ENCODE results near the gene MYLK. TPM values are rescaled to one million over a fixed set of nuclear protein-coding genes. Genes with fewer than 3 reads are reported as not detected.

Gene MYLK
- total RNA-seq, 1 donor from 2014 or later: 50.5 TPM

- no peak overlapping the region for H3K4me3 Mint-ChIP-seq (ENCODE audit: unreplicated experiment)
- peaks cover 38% of the 10 kb centered on the region for H3K4me1 Mint-ChIP-seq (ENCODE audit: low read depth, unreplicated experiment)
- Histone ChIP-seq H3K79me2 (ENCODE audit: insufficient read depth, low read length) (no peaks in the 10 kb centered on the region), H2AFZ (ENCODE audit: low read depth, low read length) (no peak overlapping the region), H3K4me2 (ENCODE audit: low read length) (peak overlapping the region; percentile 69), H3K36me3 (ENCODE audit: insufficient read depth, low read length) (no peaks in the 10 kb centered on the region), H3K27me3 (ENCODE audit: insufficient read depth, low read length) (no peaks in the 10 kb centered on the region), H3K9me3 (ENCODE audit: insufficient read depth, low read depth, low read length) (no peaks in the 10 kb centered on the region), H4K20me1 (ENCODE audit: insufficient read depth, low read length) (no peaks in the 10 kb centered on the region), H3K9ac (ENCODE audit: low read length) (peak overlapping the region; percentile 44), H3K4me3 (ENCODE audit: insufficient read depth, low read depth, low read length) (no peak overlapping the region), H3K27ac (ENCODE audit: low read depth, low read length) (peak overlapping the region; percentile 81), H3K4me1 (ENCODE audit: insufficient read depth, low read length) (peaks cover 26% of the 10 kb centered on the region)
- H3K9me3 Mint-ChIP-seq (ENCODE audit: unreplicated experiment): no peaks in the 10 kb centered on the region
- TF ChIP-seq CTCF (IDR thresholded peaks at IDR 0.05; ENCODE audit: insufficient read depth, low read depth, low read length) (no peak), EZH2 (IDR thresholded peaks at IDR 0.05; ENCODE audit: insufficient read depth, low read length) (no peak)
- H3K27ac Mint-ChIP-seq (ENCODE audit: unreplicated experiment): peak overlapping the region; percentile 93
- peaks cover 3% of the 10 kb centered on the region for H3K27me3 Mint-ChIP-seq (ENCODE audit: low read depth, unreplicated experiment)
- FAIRE-seq: peak; percentile 99
- peaks cover 14% of the 10 kb centered on the region for H3K36me3 Mint-ChIP-seq (ENCODE audit: low read depth, unreplicated experiment)
- peak; percentile 94 for DNase-seq (ENCODE audit: low read depth)
These were observed 133.3 kb downstream of the MYLK start for GRCh38 chr3:123750659-123751420.

GRCh38 chr3:123750209-123750608 lies 133.9 kb downstream of the MYLK start:
- Histone ChIP-seq H4K20me1 (ENCODE audit: insufficient read depth, low read length) (no peaks in the 10 kb centered on the region), H3K4me3 (ENCODE audit: insufficient read depth, low read depth, low read length) (no peak overlapping the region), H3K4me2 (ENCODE audit: low read length) (peak overlapping the region; percentile 69), H2AFZ (ENCODE audit: low read depth, low read length) (no peak overlapping the region), H3K9ac (ENCODE audit: low read length) (peak overlapping the region; percentile 23), H3K27ac (ENCODE audit: low read depth, low read length) (peak overlapping the region; percentile 81), H3K36me3 (ENCODE audit: insufficient read depth, low read length) (no peaks in the 10 kb centered on the region), H3K27me3 (ENCODE audit: insufficient read depth, low read length) (no peaks in the 10 kb centered on the region), H3K4me1 (ENCODE audit: insufficient read depth, low read length) (peaks cover 26% of the 10 kb centered on the region), H3K79me2 (ENCODE audit: insufficient read depth, low read length) (no peaks in the 10 kb centered on the region), H3K9me3 (ENCODE audit: insufficient read depth, low read depth, low read length) (no peaks in the 10 kb centered on the region)
- Mint-ChIP-seq H3K27me3 (ENCODE audit: low read depth, unreplicated experiment) (peaks cover 3% of the 10 kb centered on the region), H3K4me3 (ENCODE audit: unreplicated experiment) (no peak overlapping the region), H3K36me3 (ENCODE audit: low read depth, unreplicated experiment) (peaks cover 11% of the 10 kb centered on the region), H3K9me3 (ENCODE audit: unreplicated experiment) (no peaks in the 10 kb centered on the region), H3K4me1 (ENCODE audit: low read depth, unreplicated experiment) (peaks cover 38% of the 10 kb centered on the region), H3K27ac (ENCODE audit: unreplicated experiment) (peak overlapping the region; percentile 93)
- DNase-seq (ENCODE audit: low read depth) (no peak), FAIRE-seq (no peak)
- no peak for TF ChIP-seq EZH2 (IDR thresholded peaks at IDR 0.05; ENCODE audit: insufficient read depth, low read length)
- TF ChIP-seq CTCF (IDR thresholded peaks at IDR 0.05; ENCODE audit: insufficient read depth, low read depth, low read length): no peak

- DNase-seq (ENCODE audit: low read depth) (peak; percentile 93), FAIRE-seq (peak; percentile 96)
- Histone ChIP-seq H3K27ac (ENCODE audit: low read depth, low read length) (peak overlapping the region; percentile 81), H3K9ac (ENCODE audit: low read length) (no peak overlapping the region), H2AFZ (ENCODE audit: low read depth, low read length) (no peak overlapping the region), H3K36me3 (ENCODE audit: insufficient read depth, low read length) (no peaks in the 10 kb centered on the region), H4K20me1 (ENCODE audit: insufficient read depth, low read length) (no peaks in the 10 kb centered on the region), H3K79me2 (ENCODE audit: insufficient read depth, low read length) (no peaks in the 10 kb centered on the region), H3K4me2 (ENCODE audit: low read length) (peak overlapping the region; percentile 16), H3K9me3 (ENCODE audit: insufficient read depth, low read depth, low read length) (no peaks in the 10 kb centered on the region), H3K4me3 (ENCODE audit: insufficient read depth, low read depth, low read length) (no peak overlapping the region), H3K27me3 (ENCODE audit: insufficient read depth, low read length) (no peaks in the 10 kb centered on the region), H3K4me1 (ENCODE audit: insufficient read depth, low read length) (peaks cover 26% of the 10 kb centered on the region)
- TF ChIP-seq EZH2 (IDR thresholded peaks at IDR 0.05; ENCODE audit: insufficient read depth, low read length) (no peak), CTCF (IDR thresholded peaks at IDR 0.05; ENCODE audit: insufficient read depth, low read depth, low read length) (no peak)
- H3K36me3 Mint-ChIP-seq (ENCODE audit: low read depth, unreplicated experiment): peaks cover 11% of the 10 kb centered on the region
- peak overlapping the region; percentile 84 for H3K27ac Mint-ChIP-seq (ENCODE audit: unreplicated experiment)
- H3K9me3 Mint-ChIP-seq (ENCODE audit: unreplicated experiment): no peaks in the 10 kb centered on the region
- H3K4me1 Mint-ChIP-seq (ENCODE audit: low read depth, unreplicated experiment): peaks cover 33% of the 10 kb centered on the region
- no peak overlapping the region for H3K4me3 Mint-ChIP-seq (ENCODE audit: unreplicated experiment)
- peaks cover 3% of the 10 kb centered on the region for H3K27me3 Mint-ChIP-seq (ENCODE audit: low read depth, unreplicated experiment)
These were observed 134.4 kb downstream of the MYLK start for GRCh38 chr3:123749711-123750110.

Data from astrocyte (in vitro differentiated cells and primary cell).